Fibroblast of skin of abdomen (primary cell): ENCODE data around the gene PRKAR1A.
"Not testable (repeated sequence)": the region's sequence is repeated elsewhere in the genome, so short reads cannot be mapped to it uniquely, and the experiment has no call there.

ENCODE experiments used
- DNase-seq: peaks from one replicate; pipeline ENCODE4 v3.0.0-alpha.2; 2013

PRKAR1A gene

GRCh38 chr17:68511671-68512246 lies 471 bp upstream of the PRKAR1A start:
- peak; percentile 68 for DNase-seq

DNA sequence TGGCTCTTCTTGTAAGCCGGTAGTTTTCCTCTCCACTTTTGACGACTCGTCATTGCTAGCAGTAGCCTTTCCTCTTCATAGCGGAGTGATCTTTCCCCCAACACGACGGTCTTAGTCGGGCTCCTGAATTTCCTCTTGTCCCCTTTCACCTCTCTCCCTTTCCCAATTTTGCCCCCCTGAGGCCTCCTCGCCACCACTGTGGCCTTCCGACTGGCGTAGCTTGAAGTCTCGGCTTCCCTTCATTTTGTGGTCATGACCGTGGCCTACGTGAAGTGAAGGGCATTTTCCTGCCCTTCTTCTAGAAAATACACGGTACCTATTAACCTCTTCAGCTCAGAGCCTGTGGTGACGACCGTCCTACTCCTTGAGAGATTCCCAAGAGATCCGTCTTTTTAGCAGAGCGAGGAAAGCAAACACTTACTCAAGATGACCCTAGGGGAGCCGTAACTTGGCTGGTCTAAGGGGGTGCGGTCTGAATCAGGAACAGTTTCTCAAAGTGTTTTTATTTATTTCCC lies 787 bp downstream of the PRKAR1A start:
- DNase-seq: peak; percentile 13

GRCh38 chr17:68513932-68514331 lies 1.7 kb downstream of the PRKAR1A start:
- DNase-seq: no peak

- peak; percentile 57 for DNase-seq
Observed at GRCh38 chr17:68514831-68515635, 2.8 kb downstream of the PRKAR1A start.

GRCh38 chr17:68516732-68517131 lies 4.5 kb downstream of the PRKAR1A start:
- no peak for DNase-seq

DNA sequence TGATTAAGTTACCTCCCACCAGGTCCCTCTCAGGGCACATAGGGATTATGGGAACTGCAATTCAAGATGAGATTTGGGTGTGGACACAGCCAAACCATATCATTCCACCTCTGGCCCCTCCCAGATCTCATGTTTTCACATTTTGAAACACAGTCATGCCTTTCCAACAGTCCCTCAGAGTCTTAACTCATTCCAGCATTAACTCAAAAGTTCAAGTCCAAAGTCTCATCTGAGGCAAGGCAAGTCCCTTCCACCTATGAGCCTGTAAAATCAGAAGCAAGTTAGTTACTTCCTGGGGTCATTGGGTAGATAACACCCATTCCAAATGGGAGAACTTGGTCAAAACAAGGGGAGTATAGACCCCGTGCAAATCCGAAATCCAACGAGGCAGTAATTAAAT lies 5.4 kb downstream of the PRKAR1A start:
- DNase-seq: not testable (repeated sequence)

GRCh38 chr17:68518063-68518815 lies 6.0 kb downstream of the PRKAR1A start:
- no peak for DNase-seq

GRCh38 chr17:68519051-68519450 lies 6.8 kb downstream of the PRKAR1A start:
- DNase-seq: not testable (repeated sequence)

DNA sequence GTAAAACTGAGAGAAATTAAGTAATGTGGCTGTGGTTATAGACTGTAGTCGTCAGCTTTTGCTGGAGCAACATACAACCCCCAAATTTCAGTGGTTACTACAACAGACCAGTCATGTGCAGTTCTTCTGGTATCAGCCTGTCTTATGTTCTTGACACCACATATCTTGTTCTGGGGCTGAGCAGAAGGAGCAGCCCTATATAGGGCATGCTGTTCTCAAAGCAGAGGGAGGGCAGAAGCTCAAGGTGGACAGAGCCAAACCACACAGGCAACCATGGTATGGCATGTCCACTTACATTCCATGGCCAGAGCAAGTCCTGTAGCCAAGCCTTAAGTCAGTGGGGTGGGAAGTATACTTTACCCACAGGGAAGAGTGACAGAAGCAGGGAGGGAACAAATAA lies 7.7 kb downstream of the PRKAR1A start:
- DNase-seq: no peak

GRCh38 chr17:68522266-68522665 lies 10.0 kb downstream of the PRKAR1A start:
- DNase-seq: no peak

GRCh38 chr17:68526548-68526947 lies 14.3 kb downstream of the PRKAR1A start:
- DNase-seq: no peak

GRCh38 chr17:68527314-68527713 lies 15.1 kb downstream of the PRKAR1A start:
- no peak for DNase-seq

DNA sequence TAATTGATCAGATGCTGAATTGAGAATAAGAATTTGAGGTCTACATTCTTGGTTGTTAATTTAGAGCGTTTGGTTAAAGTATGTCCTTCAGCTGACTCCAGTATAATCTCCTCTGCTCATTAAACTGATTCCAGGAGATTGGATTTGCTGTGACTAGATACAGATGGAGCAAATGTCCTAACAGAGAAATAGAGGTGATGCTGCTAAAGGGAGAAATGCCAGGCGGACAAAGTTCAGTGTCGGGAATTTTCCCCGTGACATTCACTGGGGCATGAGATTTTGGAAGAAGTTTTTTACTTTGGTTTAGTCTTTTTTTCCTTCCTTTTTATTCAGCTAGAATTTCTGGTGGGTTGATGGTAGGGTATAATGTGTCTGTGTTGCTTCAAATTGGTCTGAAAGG lies 19.0 kb downstream of the PRKAR1A start:
- no peak for DNase-seq

- DNase-seq: no peak
Observed at GRCh38 chr17:68532826-68533225, 20.6 kb downstream of the PRKAR1A start.

DNA sequence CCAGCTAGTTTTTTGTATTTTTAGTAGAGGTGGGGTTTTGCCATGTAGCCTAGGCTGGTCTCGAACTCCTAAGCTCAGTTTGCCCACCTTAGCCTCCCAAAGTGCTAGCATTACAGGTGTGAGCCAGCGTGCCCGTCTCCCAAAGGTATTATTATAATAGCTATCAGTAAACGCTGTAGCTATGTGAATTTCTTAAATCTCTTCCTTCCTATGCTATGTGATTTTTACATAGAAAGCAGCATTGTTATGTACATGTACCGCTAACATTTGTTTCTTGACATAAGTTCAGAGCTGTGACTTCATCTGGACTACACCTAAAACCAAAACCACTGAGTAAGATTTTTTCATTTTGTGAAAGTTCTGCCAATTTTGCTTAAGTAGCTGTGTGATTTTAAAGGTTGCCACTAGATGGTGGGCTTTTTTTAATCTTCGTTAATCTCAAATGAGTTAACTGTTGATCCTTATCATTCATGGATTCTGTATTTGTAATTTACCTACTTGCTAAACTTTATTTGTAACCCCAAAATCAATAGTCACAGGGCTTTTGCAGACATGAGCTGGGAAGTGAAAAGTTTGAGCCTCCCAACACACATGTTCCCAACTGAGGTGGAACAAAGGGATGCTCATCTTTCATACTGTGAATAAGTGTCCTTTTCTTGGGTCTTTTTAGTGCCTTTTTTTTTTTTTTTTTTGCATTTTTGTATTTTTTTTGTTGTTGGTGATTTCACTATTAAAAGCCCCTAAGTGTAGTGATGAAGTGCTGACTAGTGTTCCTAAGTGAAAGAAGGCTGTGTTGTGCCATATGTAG lies 21.9 kb downstream of the PRKAR1A start:
- DNase-seq: peak; percentile 49

DNA sequence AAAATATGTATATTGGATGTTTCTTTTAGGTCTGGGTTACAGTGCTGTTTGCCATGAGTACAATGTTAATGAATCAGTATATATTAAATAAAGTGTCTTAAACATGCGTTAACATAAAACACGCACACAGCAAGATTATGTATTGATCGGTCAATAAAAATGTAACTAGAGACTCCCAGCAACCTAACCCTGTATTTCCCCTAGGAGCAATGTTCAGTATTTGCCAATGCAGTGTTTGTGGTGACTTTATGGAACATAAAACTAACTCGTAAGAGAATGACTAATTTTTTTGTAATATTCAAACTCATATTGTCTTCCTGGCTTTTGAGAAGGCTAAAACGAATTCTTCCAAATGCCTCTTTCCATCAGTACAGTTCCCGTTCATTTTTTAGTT lies 22.5 kb downstream of the PRKAR1A start:
- DNase-seq: no peak

DNA sequence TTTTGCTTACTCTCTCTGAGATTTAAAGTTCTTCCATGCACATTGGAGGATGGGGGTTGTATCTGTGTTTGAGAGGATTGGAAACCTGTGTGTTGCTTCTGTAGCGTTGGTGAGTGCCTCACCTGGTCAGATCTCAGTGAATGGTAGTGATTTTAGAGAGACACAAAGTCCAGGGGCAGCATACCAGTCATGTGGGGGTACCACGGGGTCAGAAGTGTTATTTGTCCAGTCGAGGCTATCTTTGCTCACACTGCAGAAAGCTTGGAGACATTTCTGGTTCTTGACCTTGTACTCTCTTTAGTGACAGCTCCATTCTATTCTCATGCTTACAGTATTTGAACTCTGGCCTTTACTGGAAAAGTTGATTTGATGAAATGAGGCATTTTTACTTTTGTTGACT lies 23.7 kb downstream of the PRKAR1A start:
- DNase-seq: no peak

- DNase-seq: peak; percentile 24
Observed at GRCh38 chr17:68539548-68540467, 27.6 kb downstream of the PRKAR1A start.

DNA sequence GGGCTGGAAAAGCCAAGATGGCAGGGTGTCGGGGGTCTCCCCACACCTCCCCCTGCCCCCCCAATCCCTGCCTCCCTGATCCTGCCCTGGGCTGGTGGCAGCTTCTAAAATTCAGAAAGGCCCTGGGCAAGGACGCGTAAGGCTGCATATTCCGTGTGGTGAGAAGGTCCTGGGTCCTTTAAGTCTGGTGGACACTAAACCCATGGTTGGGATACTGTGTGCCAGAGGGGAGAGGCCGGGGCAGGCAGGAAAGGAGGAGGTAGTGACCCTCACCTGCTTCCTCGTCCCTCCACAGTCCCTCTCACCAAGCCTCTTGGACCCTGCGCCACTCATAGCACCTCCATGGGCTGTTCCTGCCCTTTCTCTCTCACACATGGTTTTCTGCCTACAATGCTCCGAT lies 28.8 kb downstream of the PRKAR1A start:
- no peak for DNase-seq

GRCh38 chr17:68541816-68542215 lies 29.6 kb downstream of the PRKAR1A start:
- no peak for DNase-seq

DNA sequence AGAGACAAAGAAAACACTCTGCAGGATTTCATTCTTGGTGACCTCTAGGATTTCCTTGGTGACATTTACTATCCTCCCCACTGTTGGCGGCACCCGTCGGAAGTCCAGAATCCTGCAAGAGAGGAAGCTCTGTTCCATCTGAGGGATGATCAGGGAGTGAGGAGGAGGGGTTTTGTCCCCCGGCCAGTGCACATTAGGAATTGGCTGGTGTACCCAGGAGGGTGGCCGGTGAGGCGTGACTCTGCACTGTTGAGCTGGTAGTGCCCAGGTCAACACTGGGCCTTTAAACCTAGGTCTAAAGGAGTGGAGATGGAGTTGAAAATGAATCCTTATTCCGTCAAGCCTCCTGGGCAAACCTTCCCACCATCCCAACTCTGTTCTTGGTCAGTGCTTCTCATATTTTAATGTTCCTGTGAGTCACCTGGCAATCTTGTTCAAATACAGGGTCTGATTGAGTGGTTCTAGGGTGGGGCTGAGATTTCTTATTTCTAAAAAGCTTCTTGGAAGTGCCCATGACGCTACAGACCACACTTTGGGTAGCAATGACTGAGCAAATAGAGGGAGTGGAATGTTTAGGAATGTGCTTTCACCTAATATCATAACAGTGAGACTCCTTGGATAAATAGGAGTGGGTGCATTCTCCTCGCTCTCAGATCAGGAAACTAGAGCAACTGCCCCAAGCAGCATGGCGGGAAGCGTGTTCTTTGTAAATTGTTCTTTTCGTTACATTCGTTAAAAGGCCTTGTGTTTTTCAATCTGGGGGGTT lies 30.7 kb downstream of the PRKAR1A start:
- DNase-seq: no peak
